HEK293 (cell line): ENCODE data around the gene ANKRD13A.

Experiments
- CTCF ChIA-PET: fragments of 350-600 bp; formaldehyde crosslinking; extraction: SDS; loops from one replicate; lab custom pipeline; 2021; ENCODE audit warnings: antibody characterized with exemption; lab: Yijun Ruan, JAX
- POLR2A ChIA-PET: fragments of 300-600 bp; formaldehyde crosslinking; extraction: SDS; loops from one replicate; lab custom pipeline; 2020; ENCODE audit warnings: antibody characterized with exemption, inconsistent platforms; lab: Yijun Ruan, JAX
- H3K27ac ChIP-seq: fragments of 200-500 bp; sonication (Bioruptor generic); 2 replicates; pipeline ENCODE4 v1.5.1; 2014; ENCODE audit warnings: low read depth, low read length, control low read depth, inconsistent platforms; ENCODE audit errors: extremely low read depth
- H3K36me3 ChIP-seq, 2 experiments: fragments of 200-500 bp in 1 of 2; sonication (Bioruptor generic) in 1 of 2; 1 replicate in 1 of 2; 2 replicates in 1 of 2; pipeline ENCODE4 v1.5.1; 2014 to 2017; ENCODE audit warnings: inconsistent platforms in 2 of 2, low read length in 2 of 2; ENCODE audit not compliant: control insufficient read depth in 2 of 2, insufficient read depth in 1 of 2
- H3K4me1 ChIP-seq: fragments of 200-500 bp; sonication (Bioruptor generic); 2 replicates; pipeline ENCODE4 v1.5.1; 2014; ENCODE audit warnings: mild to moderate bottlenecking, low read length, inconsistent platforms; ENCODE audit not compliant: control insufficient read depth, insufficient read depth
- H3K4me3 ChIP-seq: 2 replicates; pipeline ENCODE4 v1.5.1; 2011; ENCODE audit warnings: low read depth, mild to moderate bottlenecking, control low read depth, low read length, moderate library complexity
- H3K9me3 ChIP-seq: fragments of 200-500 bp; sonication (Bioruptor generic); 2 replicates; pipeline ENCODE4 v1.5.1; 2014; ENCODE audit warnings: low read depth, low read length, inconsistent platforms; ENCODE audit not compliant: control insufficient read depth, insufficient read depth
- ATF2 ChIP-seq: fragments of 450-650 bp; formaldehyde crosslinking; IDR thresholded peaks from 2 replicates; pipeline ENCODE4 v1.5.1; 2016; ENCODE audit warnings: missing biosample characterization, missing genetic modification characterization, low read depth
- GFI1B ChIP-seq: fragments of 450-650 bp; formaldehyde crosslinking; IDR thresholded peaks from 2 replicates; pipeline ENCODE4 v1.5.1; 2016; ENCODE audit warnings: missing biosample characterization, missing genetic modification characterization
- KLF8 ChIP-seq: fragments of 450-650 bp; formaldehyde crosslinking; IDR thresholded peaks from 2 replicates; pipeline ENCODE4 v1.5.1; 2016; ENCODE audit warnings: missing biosample characterization, missing genetic modification characterization
- PRDM10 ChIP-seq: fragments of 450-650 bp; formaldehyde crosslinking; IDR thresholded peaks from 2 replicates; pipeline ENCODE4 v1.5.1; 2016; ENCODE audit warnings: missing biosample characterization, missing genetic modification characterization
- ZNF10 ChIP-seq: fragments of 450-650 bp; formaldehyde crosslinking; IDR thresholded peaks from 2 replicates; pipeline ENCODE4 v1.5.1; 2017; ENCODE audit warnings: missing biosample characterization, missing genetic modification characterization
- ZNF16 ChIP-seq: fragments of 450-650 bp; formaldehyde crosslinking; IDR thresholded peaks from 2 replicates; pipeline ENCODE4 v1.5.1; 2016; ENCODE audit warnings: low read depth, missing biosample characterization, missing genetic modification characterization
- ZNF24 ChIP-seq: fragments of 450-650 bp; formaldehyde crosslinking; IDR thresholded peaks from 2 replicates; pipeline ENCODE4 v1.5.1; 2016; ENCODE audit warnings: missing biosample characterization, missing genetic modification characterization
- ZNF280D ChIP-seq: fragments of 450-650 bp; formaldehyde crosslinking; IDR thresholded peaks from 2 replicates; pipeline ENCODE4 v1.5.1; 2016; ENCODE audit warnings: missing biosample characterization, missing genetic modification characterization
- ZNF350 ChIP-seq: fragments of 450-650 bp; formaldehyde crosslinking; IDR thresholded peaks from 2 replicates; pipeline ENCODE4 v1.5.0; 2017; ENCODE audit warnings: missing biosample characterization, mild to moderate bottlenecking, missing genetic modification characterization
- ZNF585B ChIP-seq: fragments of 450-650 bp; formaldehyde crosslinking; IDR thresholded peaks from 2 replicates; pipeline ENCODE4 v1.5.1; 2016; ENCODE audit warnings: missing biosample characterization, missing genetic modification characterization
- ZNF629 ChIP-seq: fragments of 450-650 bp; formaldehyde crosslinking; IDR thresholded peaks from 2 replicates; pipeline ENCODE4 v1.5.1; 2017; ENCODE audit warnings: missing biosample characterization, missing genetic modification characterization
- ZSCAN5A ChIP-seq: fragments of 450-650 bp; formaldehyde crosslinking; IDR thresholded peaks from 2 replicates; pipeline ENCODE4 v1.5.1; 2016; ENCODE audit warnings: missing biosample characterization, missing genetic modification characterization

ANKRD13A gene

GRCh38 chr12:109993091-109993490 lies 6.1 kb upstream of the ANKRD13A start:
- Histone ChIP-seq H3K4me3 (no peak overlapping the region), H3K36me3 (peaks cover 11 to 36% of the 10 kb centered on the region in 2 experiments), H3K4me1 (no peaks in the 10 kb centered on the region), H3K27ac (no peak overlapping the region), H3K9me3 (no peaks in the 10 kb centered on the region)
- TF ChIP-seq KLF8 = no peak
- no peak for TF ChIP-seq ZNF16
- no peak for TF ChIP-seq ATF2 (tag by site-specific recombination)
- no peak for TF ChIP-seq ZNF350 (tag by site-specific recombination)
- no peak for TF ChIP-seq GFI1B (tag by site-specific recombination)
- TF ChIP-seq ZNF280D = no peak
- ChIA-PET POLR2A (no interaction called here), CTCF (interaction anchor here (0.7 to 0.8 kb wide), 2 partner anchors 26 to 293 kb away, joined by 3 to 4 read pairs; no protein-coding TSS in a partner anchor)

- ChIA-PET CTCF (interaction anchor here (0.6 kb wide), 1 partner anchor 385 kb away, joined by 3 read pairs; no protein-coding TSS in a partner anchor), POLR2A (no interaction called here)
- 0 out of 2 replicates have a peak, but pooled peaks have one; percentile 10 for TF ChIP-seq PRDM10 (tag by site-specific recombination)
- no peak for TF ChIP-seq ZNF10 (tag by site-specific recombination)
- TF ChIP-seq ZNF24 = no peak
- TF ChIP-seq ZNF629 (tag by site-specific recombination) = 0 out of 2 replicates have a peak, but pooled peaks have one; percentile 3
- TF ChIP-seq ZNF585B (tag by site-specific recombination) = no peak
- no peak for TF ChIP-seq ZSCAN5A (tag by site-specific recombination)
- Histone ChIP-seq H3K4me1 (no peaks in the 10 kb centered on the region), H3K27ac (no peak overlapping the region), H3K4me3 (peak overlapping the region; percentile 98), H3K9me3 (no peaks in the 10 kb centered on the region), H3K36me3 (peaks cover 4 to 22% of the 10 kb centered on the region in 2 experiments)
Observed at GRCh38 chr12:109994401-109995175, 4.6 kb upstream of the ANKRD13A start.
